T-cell (primary cell): Measurements from ENCODE around the gene KLF17. TPM values are rescaled to one million over a fixed set of nuclear protein-coding genes. Genes with fewer than 3 reads are reported as not detected.

Experiments
- ATAC-seq, 4 experiments: fragments of 200-7000 bp in 3 of 4; fragments of 150-1000 bp in 1 of 4; cut with Tn5 transposase; replicated peaks in 1 of 4; 1 replicate in 3 of 4; 2 replicates in 1 of 4; pipeline ENCODE4 v1.10.0; 2021; ENCODE audit warnings: moderate library complexity in 3 of 4, mild to moderate bottlenecking in 2 of 4, moderate number of reproducible peaks in 1 of 4
- CTCF ChIA-PET, 2 donors: fragments of 300-600 bp; sonication (Branson Sonifier 250); formaldehyde crosslinking; loops; one replicate each; lab custom pipeline; 2022; ENCODE audit warnings: antibody characterized with exemption in 2 of 2; lab: Charles Lee
- POLR2A ChIA-PET, 2 donors: fragments of 300-600 bp; sonication (Branson Sonifier 250); formaldehyde crosslinking; loops; one replicate each; lab custom pipeline; 2022; ENCODE audit warnings: antibody characterized with exemption in 2 of 2; lab: Charles Lee
- DNase-seq, 35 experiments: peaks; one replicate each; pipeline versions ENCODE4 v3.0.0 to v3.0.0-alpha.2; 2013 to 2023
- H3K27ac ChIP-seq: one replicate; pipeline ENCODE4 v1.5.1; 2013; ENCODE audit warnings: low read length
- H3K27me3 ChIP-seq, 2 experiments: replicated peaks in 1 of 2; 1 replicate in 1 of 2; 2 replicates in 1 of 2; pipeline versions ENCODE4 v1.6.1 to v1.7.0; 2013; ENCODE audit warnings: low read length in 1 of 2, mixed read lengths in 1 of 2; ENCODE audit not compliant: control insufficient read depth in 2 of 2, insufficient read depth in 2 of 2; ENCODE audit errors: extremely low read depth in 1 of 2
- H3K36me3 ChIP-seq, 2 donors: 1 replicate in 1 of 2; 2 replicates in 1 of 2; pipeline versions ENCODE4 v1.6.1 to v1.7.0; 2013; ENCODE audit warnings: low read length in 1 of 2; ENCODE audit not compliant: control insufficient read depth in 2 of 2, insufficient read depth in 1 of 2; ENCODE audit errors: extremely low read depth in 1 of 2
- H3K4me1 ChIP-seq, 2 experiments: 1 replicate in 1 of 2; 2 replicates in 1 of 2; pipeline versions ENCODE4 v1.6.1 to v1.7.0; 2013; ENCODE audit warnings: low read length in 2 of 2, mixed read lengths in 1 of 2; ENCODE audit not compliant: insufficient read depth in 2 of 2, control insufficient read depth in 1 of 2; ENCODE audit errors: extremely low read depth in 1 of 2
- H3K4me3 ChIP-seq, 2 donors: 1 replicate in 1 of 2; 2 replicates in 1 of 2; pipeline versions ENCODE4 v1.5.1 to v1.7.0; 2013; ENCODE audit warnings: mild to moderate bottlenecking in 2 of 2, low read length in 1 of 2, moderate library complexity in 1 of 2; ENCODE audit not compliant: control insufficient read depth in 1 of 2; ENCODE audit errors: extremely low read depth in 1 of 2
- H3K9me3 ChIP-seq: 2 replicates; pipeline ENCODE4 v1.7.0; 2013
- H3K27ac Mint-ChIP-seq, 2 donors: one replicate each; pipeline ENCODE4 v1.8.0; 2020 to 2021; ENCODE audit warnings: mild to moderate bottlenecking in 2 of 2, mixed read lengths in 2 of 2
- H3K27me3 Mint-ChIP-seq, 2 donors: one replicate each; pipeline ENCODE4 v1.8.0; 2021 to 2022; ENCODE audit warnings: mixed read lengths in 2 of 2
- H3K36me3 Mint-ChIP-seq: one replicate; pipeline ENCODE4 v1.8.0; 2021; ENCODE audit warnings: mixed read lengths
- H3K4me1 Mint-ChIP-seq, 3 donors: one replicate each; pipeline ENCODE4 v1.8.0; 2020 to 2022; ENCODE audit warnings: mixed read lengths in 3 of 3, mild to moderate bottlenecking in 1 of 3
- H3K4me3 Mint-ChIP-seq, 3 donors: one replicate each; pipeline ENCODE4 v1.8.0; 2020 to 2022; ENCODE audit warnings: mild to moderate bottlenecking in 3 of 3, mixed read lengths in 3 of 3, moderate library complexity in 3 of 3
- H3K9me3 Mint-ChIP-seq, 3 donors: one replicate each; pipeline ENCODE4 v1.8.0; 2020 to 2022; ENCODE audit warnings: mixed read lengths in 3 of 3
- WGBS: methylation state at CpG from one replicate; pipeline ENCODE4 v1.1.5; 2013; ENCODE audit warnings: missing lambda C conversion rate; ENCODE audit not compliant: insufficient coverage; 5-methylcytosine and 5-hydroxymethylcytosine counted together
- total RNA-seq, 35 experiments: library from RNA in 6 of 35; stranded (reverse) in 6 of 35; fragments of 120-200 nt in 1 of 35; gene quantifications; one replicate each; pipeline versions ENCODE4 v1.2.1 to v1.2.4 and lab custom pipeline; 2013 to 2026

Gene KLF17
- total RNA-seq, 5 donors from 2014 or later (not counting 1 experiment from before 2014, with no cell fraction given): not detected

DNA sequence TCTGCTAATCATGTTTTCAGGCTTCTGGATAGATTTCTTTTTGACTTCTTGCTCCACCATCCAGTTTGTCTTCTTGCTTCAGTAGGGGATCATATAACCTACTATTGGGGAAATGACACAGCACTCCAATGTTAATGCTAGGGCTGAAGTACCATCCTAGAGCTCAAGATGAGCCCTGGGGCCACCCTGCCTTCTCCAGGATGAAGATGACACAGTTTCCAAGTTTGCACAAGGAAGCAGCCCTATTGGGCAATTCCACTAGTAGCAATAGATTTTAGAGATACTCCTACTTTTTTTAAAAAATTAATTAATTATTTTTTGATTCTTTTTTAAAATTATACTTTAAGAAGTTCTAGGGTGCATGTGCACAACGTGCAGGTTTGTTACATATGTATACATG is 34.1 kb downstream of the KLF17 start:
- no peaks in the 10 kb centered on the region for H3K4me1 ChIP-seq
- H3K4me3 ChIP-seq: no peak overlapping the region
- H3K27ac ChIP-seq: no peak overlapping the region
- Mint-ChIP-seq H3K4me1 (no peaks in the 10 kb centered on the region), H3K27me3 (peaks cover 9 to 24% of the 10 kb centered on the region in 2 donors), H3K36me3 (no peaks in the 10 kb centered on the region), H3K27ac (no peak overlapping the region), H3K9me3 (no peaks in the 10 kb centered on the region), H3K4me3 (no peak overlapping the region)
- ChIA-PET POLR2A (no interaction called here), CTCF (no interaction called here)
- H3K9me3 ChIP-seq: no peaks in the 10 kb centered on the region
- H3K36me3 ChIP-seq: no peaks in the 10 kb centered on the region
- no CpG with 5 or more reads among the region's 1 CpG for WGBS
- ATAC-seq (no peak), DNase-seq (no peak)
- peaks cover 0 to 9% of the 10 kb centered on the region in 2 experiments for H3K27me3 ChIP-seq

DNA sequence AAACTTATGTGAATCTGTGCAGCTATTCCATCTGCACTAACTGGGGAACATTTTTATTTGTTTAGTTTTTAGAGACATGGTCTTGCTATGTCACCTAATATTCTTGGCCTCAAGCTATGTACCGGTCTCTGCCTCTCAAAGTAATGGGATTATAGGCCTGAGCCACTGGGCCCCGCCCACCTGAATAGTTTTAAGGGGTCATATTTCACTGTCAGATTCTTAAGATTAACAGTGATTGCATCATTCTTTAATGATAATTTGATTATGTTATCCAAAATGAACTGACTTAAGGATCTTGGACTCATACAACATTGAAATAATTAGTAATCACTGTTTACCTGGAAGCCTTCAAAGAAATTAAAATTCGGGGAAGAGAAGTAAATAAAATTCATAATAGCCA is 35.4 kb downstream of the KLF17 start:
- ChIA-PET CTCF (no interaction called here), POLR2A (no interaction called here)
- Histone ChIP-seq H3K27ac (no peak overlapping the region), H3K27me3 (peaks cover 0 to 9% of the 10 kb centered on the region in 2 experiments), H3K36me3 (no peaks in the 10 kb centered on the region), H3K4me3 (no peak overlapping the region), H3K4me1 (no peaks in the 10 kb centered on the region), H3K9me3 (no peaks in the 10 kb centered on the region)
- H3K4me3 Mint-ChIP-seq: no peak overlapping the region
- H3K27ac Mint-ChIP-seq: no peak overlapping the region
- no peaks in the 10 kb centered on the region for H3K9me3 Mint-ChIP-seq
- ATAC-seq (no peak), DNase-seq (no peak)
- no CpG with 5 or more reads among the region's 3 CpGs for WGBS
- H3K27me3 Mint-ChIP-seq: peaks cover 9 to 24% of the 10 kb centered on the region in 2 donors
- no peaks in the 10 kb centered on the region for H3K36me3 Mint-ChIP-seq
- H3K4me1 Mint-ChIP-seq: no peaks in the 10 kb centered on the region

DNA sequence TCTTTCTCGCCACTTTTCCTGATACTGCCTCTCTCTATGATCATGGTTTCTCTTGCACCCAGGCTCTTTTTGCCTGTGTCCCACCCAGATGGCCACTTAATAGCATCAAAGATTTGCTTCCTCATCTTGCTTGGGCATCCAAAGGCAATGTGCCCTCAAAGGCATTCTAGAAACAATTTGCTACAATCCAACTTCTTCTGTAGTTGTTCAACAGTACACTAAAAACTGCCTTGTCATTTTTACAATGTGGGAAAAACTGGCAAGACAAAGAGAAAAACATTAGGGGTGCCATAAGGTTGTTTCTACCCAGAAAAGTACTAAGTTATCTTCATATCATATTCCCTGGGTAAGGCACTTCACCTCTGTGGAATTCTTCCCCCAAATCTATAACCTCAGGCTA is 39.3 kb downstream of the KLF17 start:
- WGBS: 85% methylated on average over 1 of the region's 1 CpG
- no peaks in the 10 kb centered on the region for H3K36me3 Mint-ChIP-seq

DNA sequence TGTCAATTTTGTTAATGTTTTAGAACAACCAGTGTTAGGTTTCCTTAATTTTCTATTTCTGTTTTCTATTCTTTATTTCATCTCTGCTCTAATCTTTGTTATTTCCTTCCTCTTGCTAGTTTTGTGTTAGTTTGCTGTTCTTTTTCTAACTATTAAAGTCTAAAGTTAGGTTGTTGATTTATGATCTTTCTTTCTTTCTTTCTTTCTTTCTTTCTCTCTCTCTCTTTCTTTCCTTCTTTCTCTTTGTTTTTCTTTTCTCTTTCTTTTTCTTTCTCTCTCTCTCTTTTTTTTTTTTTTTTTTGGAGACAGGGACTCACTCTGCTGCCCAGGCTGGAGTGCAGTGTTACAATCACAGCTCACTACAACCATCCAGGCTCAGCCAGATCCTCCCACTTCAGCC is 40.2 kb downstream of the KLF17 start:
- Mint-ChIP-seq H3K27me3 (peaks cover 0 to 2% of the 10 kb centered on the region in 2 donors), H3K4me3 (no peak overlapping the region), H3K27ac (no peak overlapping the region), H3K9me3 (peaks cover 0 to 5% (median 0%) of the 10 kb centered on the region in 3 donors), H3K36me3 (no peaks in the 10 kb centered on the region), H3K4me1 (no peaks in the 10 kb centered on the region)
- DNase-seq: no peak
- Histone ChIP-seq H3K9me3 (no peaks in the 10 kb centered on the region), H3K27me3 (peaks cover 0 to 7% of the 10 kb centered on the region in 2 experiments), H3K4me3 (no peak overlapping the region), H3K27ac (no peak overlapping the region), H3K4me1 (no peaks in the 10 kb centered on the region), H3K36me3 (no peaks in the 10 kb centered on the region)
- CTCF ChIA-PET: no interaction called here
- POLR2A ChIA-PET: no interaction called here
- no peak for ATAC-seq

More for the DNA sequence above, 39.3 kb downstream of the KLF17 start:
- no peak overlapping the region for H3K27ac Mint-ChIP-seq
- Histone ChIP-seq H3K4me1 (no peaks in the 10 kb centered on the region), H3K4me3 (no peak overlapping the region), H3K27ac (no peak overlapping the region), H3K9me3 (no peaks in the 10 kb centered on the region), H3K27me3 (peaks cover 0 to 2% of the 10 kb centered on the region in 2 experiments), H3K36me3 (no peaks in the 10 kb centered on the region)
- H3K27me3 Mint-ChIP-seq: peaks cover 0 to 6% of the 10 kb centered on the region in 2 donors
- H3K4me1 Mint-ChIP-seq: no peaks in the 10 kb centered on the region
- H3K9me3 Mint-ChIP-seq: peaks cover 0 to 5% (median 0%) of the 10 kb centered on the region in 3 donors
- H3K4me3 Mint-ChIP-seq: no peak overlapping the region
- ChIA-PET CTCF (no interaction called here), POLR2A (no interaction called here)
- ATAC-seq (no peak), DNase-seq (no peak)

DNA sequence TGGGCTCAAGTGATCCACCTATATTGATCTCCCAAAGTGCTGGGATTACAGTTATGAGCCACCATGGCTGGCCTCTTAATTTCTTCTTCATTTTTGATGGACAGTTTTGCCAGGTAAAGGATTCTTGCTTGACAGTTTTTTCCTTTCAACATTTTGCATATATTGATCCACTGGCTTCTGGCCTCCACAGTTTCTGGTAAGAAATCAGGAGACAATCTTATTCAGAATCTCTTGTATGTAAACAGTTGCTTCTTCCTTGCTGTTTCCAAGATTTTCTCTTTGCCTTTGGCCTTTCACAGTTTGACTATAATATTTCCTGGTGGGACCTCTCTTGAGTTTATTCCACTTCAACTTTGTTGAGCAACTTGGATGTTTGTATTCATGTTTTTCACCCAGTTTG is 42.9 kb downstream of the KLF17 start:
- no peak overlapping the region for H3K27ac Mint-ChIP-seq
- Histone ChIP-seq H3K36me3 (no peaks in the 10 kb centered on the region), H3K27ac (no peak overlapping the region), H3K4me3 (no peak overlapping the region), H3K9me3 (no peaks in the 10 kb centered on the region), H3K4me1 (no peaks in the 10 kb centered on the region), H3K27me3 (peaks cover 0 to 5% of the 10 kb centered on the region in 2 experiments)
- H3K4me1 Mint-ChIP-seq: no peaks in the 10 kb centered on the region
- CTCF ChIA-PET: no interaction called here
- ATAC-seq: no peak
- no peaks in the 10 kb centered on the region for H3K36me3 Mint-ChIP-seq
- H3K9me3 Mint-ChIP-seq: peaks cover 0 to 5% (median 0%) of the 10 kb centered on the region in 3 donors
- peaks cover 0 to 7% of the 10 kb centered on the region in 2 donors for H3K27me3 Mint-ChIP-seq
- POLR2A ChIA-PET: no interaction called here
- DNase-seq: no peak
- no peak overlapping the region for H3K4me3 Mint-ChIP-seq

DNA sequence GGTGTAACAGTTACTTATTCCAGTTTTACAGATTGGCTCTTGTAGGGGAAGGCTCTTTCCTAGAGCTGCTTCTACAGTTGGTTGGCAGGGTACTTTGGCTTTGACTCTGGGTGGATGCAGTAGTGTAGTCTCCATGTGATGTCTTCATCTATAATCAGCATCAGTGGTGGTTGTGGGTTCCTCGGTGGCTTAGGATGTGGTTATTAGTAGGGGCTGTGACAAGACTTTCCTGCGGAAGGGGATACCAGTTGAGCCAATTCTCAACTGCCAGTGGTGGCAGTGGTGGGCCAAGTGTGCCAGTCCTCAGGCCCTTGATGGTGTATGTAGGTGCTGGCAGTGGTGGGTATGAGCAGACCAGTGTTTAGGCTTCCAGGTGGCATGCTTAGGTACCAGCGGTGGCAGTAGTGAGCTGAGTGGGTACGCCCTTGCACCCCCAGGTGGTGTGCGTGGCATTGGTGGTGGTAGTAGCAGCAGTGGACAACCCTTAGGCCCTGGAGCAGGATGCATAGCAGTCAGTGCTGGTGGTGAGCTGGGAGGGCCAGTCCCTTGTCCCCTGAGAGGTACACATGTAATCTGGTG is 50.0 kb downstream of the KLF17 start:
- Histone ChIP-seq H3K4me3 (no peak overlapping the region), H3K27ac (no peak overlapping the region), H3K4me1 (peaks cover 0 to 4% of the 10 kb centered on the region in 2 experiments), H3K27me3 (peaks cover 0 to 32% of the 10 kb centered on the region in 2 experiments), H3K9me3 (no peaks in the 10 kb centered on the region), H3K36me3 (no peaks in the 10 kb centered on the region)
- Mint-ChIP-seq H3K27me3 (peaks cover 9 to 35% of the 10 kb centered on the region in 2 donors), H3K9me3 (peaks cover 4 to 17% (median 5%) of the 10 kb centered on the region in 3 donors), H3K4me3 (no peak overlapping the region), H3K27ac (no peak overlapping the region), H3K4me1 (peaks cover 0 to 4% (median 0%) of the 10 kb centered on the region in 3 donors), H3K36me3 (peaks cover 4% of the 10 kb centered on the region)
- 61% methylated on average over 5 of the region's 5 CpGs for WGBS
- ChIA-PET POLR2A (no interaction called here), CTCF (no interaction called here)
- ATAC-seq: no peak
- DNase-seq: no peak
